Colonic mucosa (tissue), 4 donors: ENCODE results near the gene AFM. TPM values are rescaled to one million over a fixed set of nuclear protein-coding genes. Genes with fewer than 3 reads are reported as not detected.

Source experiments
- DNase-seq: peaks from one replicate; pipeline ENCODE4 v3.0.0-alpha.2; 2020
- H3K27ac ChIP-seq: fragments of 200-600 bp; one replicate; pipeline ENCODE4 v1.8.0; 2021
- H3K27me3 ChIP-seq: fragments of 200-600 bp; one replicate; pipeline ENCODE4 v1.8.0; 2021
- H3K36me3 ChIP-seq: fragments of 200-600 bp; one replicate; pipeline ENCODE4 v1.8.0; 2021
- H3K4me1 ChIP-seq: fragments of 200-600 bp; one replicate; pipeline ENCODE4 v1.8.0; 2021; ENCODE audit warnings: mild to moderate bottlenecking
- H3K4me3 ChIP-seq: fragments of 200-600 bp; one replicate; pipeline ENCODE4 v1.8.0; 2021
- H3K9ac ChIP-seq, 2 donors: one replicate each; pipeline ENCODE4 v1.7.0; 2013; ENCODE audit warnings: control low read depth in 2 of 2, low read depth in 2 of 2, low read length in 2 of 2
- H3K9me3 ChIP-seq: fragments of 200-600 bp; one replicate; pipeline ENCODE4 v1.8.0; 2021
- CTCF ChIP-seq: fragments of 200-600 bp; IDR thresholded peaks from one replicate; pipeline ENCODE4 v1.8.0; 2022; ENCODE audit warnings: antibody characterized with exemption, mild to moderate bottlenecking
- intact Hi-C: fragments of 100-400 bp; cut with DNase I; formaldehyde crosslinking; loops from one replicate; pipeline ENCODE4 v1.14.1; 2022
- total RNA-seq, 2 donors: library from RNA; stranded (reverse); fragmentation: NEBNext Ultra II Directional in 1 of 2; extraction: Animal tissue kit (Norgen Biotek cat#: 25700) in 1 of 2; gene quantifications; one replicate each; pipeline ENCODE4 v1.2.1, GENCODE V29; 2021
- donor health status: healthy.
- donor health status: DM: no; HTN: no; CAD: no.
- donor health status: DM: no; HTN: no; CAD: no.

AFM gene
- total RNA-seq, 2 donors from 2014 or later, result 0.27 TPM; not detected in 1

DNA sequence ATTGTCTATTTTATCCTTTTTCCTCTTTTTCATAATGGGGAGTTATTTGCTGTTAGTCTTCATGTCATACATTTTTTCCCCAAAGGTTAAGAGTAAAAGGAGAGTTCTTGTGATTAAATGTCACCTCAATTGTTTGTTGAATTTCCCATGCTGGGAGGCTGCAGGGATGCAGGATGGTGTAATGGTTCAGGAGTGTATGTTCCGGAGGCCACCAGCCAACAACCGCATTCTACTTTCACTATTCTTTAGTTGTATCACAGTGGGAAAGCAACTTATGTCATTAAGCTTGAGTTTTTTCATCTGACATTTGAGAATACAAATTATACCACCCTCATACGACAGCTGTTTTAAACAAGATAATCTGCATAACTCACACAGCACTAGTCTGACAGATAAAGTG is 30.1 kb upstream of the AFM start:
- TF ChIP-seq CTCF, result no peak
- no peak for DNase-seq
- H3K27me3 ChIP-seq, result no peaks in the 10 kb centered on the region

DNA sequence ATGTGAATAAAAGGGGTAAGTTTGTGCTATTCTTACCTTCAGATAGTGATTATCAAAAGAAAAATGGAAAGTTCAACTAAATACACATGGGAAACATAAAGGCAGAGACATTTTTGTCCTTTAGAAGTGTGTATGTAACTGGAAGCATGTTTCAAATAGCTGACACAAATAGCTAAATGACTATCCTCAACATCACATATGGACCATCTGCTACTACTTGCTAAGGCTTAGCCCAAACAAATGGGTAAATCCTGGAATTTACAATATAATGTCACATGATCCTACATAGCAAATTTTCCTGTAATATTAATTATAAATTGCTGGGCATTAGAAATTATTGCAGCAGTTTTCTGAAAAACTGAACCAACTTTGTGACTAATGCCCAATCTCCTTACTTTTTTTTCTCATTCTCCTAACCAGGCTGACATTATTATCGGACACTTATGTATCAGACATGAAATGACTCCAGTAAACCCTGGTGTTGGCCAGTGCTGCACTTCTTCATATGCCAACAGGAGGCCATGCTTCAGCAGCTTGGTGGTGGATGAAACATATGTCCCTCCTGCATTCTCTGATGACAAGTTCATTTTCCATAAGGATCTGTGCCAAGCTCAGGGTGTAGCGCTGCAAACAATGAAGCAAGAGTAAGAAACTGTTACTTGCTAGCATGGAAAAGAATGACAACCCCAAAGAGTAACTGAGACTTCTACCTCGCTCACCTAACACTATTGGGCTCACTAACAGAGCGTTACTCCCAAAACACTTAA is 29.4 kb upstream of the AFM start:
- intact Hi-C loops, result no loop called here
- no peak overlapping the region for H3K9ac ChIP-seq
- H3K9me3 ChIP-seq, result no peaks in the 10 kb centered on the region
- no peaks in the 10 kb centered on the region for H3K36me3 ChIP-seq
- H3K27ac ChIP-seq, result no peak overlapping the region
- H3K27me3 ChIP-seq, result no peaks in the 10 kb centered on the region
- H3K4me3 ChIP-seq, result no peak overlapping the region
- TF ChIP-seq CTCF, result no peak
- H3K4me1 ChIP-seq, result no peaks in the 10 kb centered on the region
- DNase-seq, result no peak

More for the DNA sequence above, 30.1 kb upstream of the AFM start:
- Histone ChIP-seq H3K36me3 (no peaks in the 10 kb centered on the region), H3K27ac (no peak overlapping the region), H3K4me1 (no peaks in the 10 kb centered on the region), H3K9ac (no peak overlapping the region), H3K4me3 (no peak overlapping the region), H3K9me3 (no peaks in the 10 kb centered on the region)
- intact Hi-C loops, result no loop called here

GRCh38 chr4:73452953-73453700 is 28.4 kb upstream of the AFM start:
- no peaks in the 10 kb centered on the region for H3K36me3 ChIP-seq
- no peak for TF ChIP-seq CTCF
- no peaks in the 10 kb centered on the region for H3K9me3 ChIP-seq
- H3K4me1 ChIP-seq, result no peaks in the 10 kb centered on the region
- DNase-seq, result peak; percentile 51
- no peak overlapping the region for H3K4me3 ChIP-seq
- no peaks in the 10 kb centered on the region for H3K27me3 ChIP-seq
- no peak overlapping the region for H3K9ac ChIP-seq
- intact Hi-C loops, result no loop called here
- H3K27ac ChIP-seq, result no peak overlapping the region

- Histone ChIP-seq H3K4me3 (no peak overlapping the region), H3K9me3 (no peaks in the 10 kb centered on the region), H3K4me1 (no peaks in the 10 kb centered on the region), H3K27me3 (no peaks in the 10 kb centered on the region), H3K27ac (no peak overlapping the region), H3K9ac (no peak overlapping the region), H3K36me3 (no peaks in the 10 kb centered on the region)
- DNase-seq, result no peak
- no peak for TF ChIP-seq CTCF
- intact Hi-C loops, result no loop called here
Measured at GRCh38 chr4:73453701-73454005, 27.9 kb upstream of the AFM start.

DNA sequence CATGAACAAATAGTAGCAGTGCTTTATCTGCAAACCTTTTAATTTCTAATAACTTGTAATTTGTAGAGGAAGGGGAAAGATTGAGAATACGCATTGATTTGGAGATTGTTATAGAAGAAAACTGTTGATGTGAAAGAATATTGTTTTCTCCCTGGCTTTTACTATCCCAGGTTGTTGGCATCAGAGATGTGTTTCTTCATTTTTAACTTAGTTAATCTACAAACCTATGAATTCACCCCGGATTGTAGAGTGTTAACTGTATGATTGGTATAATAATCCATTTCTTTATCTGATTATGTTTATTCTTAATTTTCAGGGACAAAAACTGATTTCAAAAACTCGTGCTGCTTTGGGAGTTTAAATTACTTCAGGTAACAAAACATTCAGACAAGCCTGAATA is 26.6 kb upstream of the AFM start:
- intact Hi-C loops, result no loop called here
- Histone ChIP-seq H3K4me3 (no peak overlapping the region), H3K27me3 (no peaks in the 10 kb centered on the region), H3K27ac (no peak overlapping the region), H3K36me3 (no peaks in the 10 kb centered on the region), H3K9ac (no peak overlapping the region), H3K9me3 (no peaks in the 10 kb centered on the region), H3K4me1 (no peaks in the 10 kb centered on the region)
- DNase-seq, result no peak
- no peak for TF ChIP-seq CTCF
